Loucy (cell line): ENCODE data around the gene MYADML2.
A peak's percentile ranks its signal among the peaks of the same experiment; 100 is the strongest.

Source experiments
- H2AFZ ChIP-seq: fragments of 200-600 bp; sonication (generic); 2 replicates; pipeline ENCODE4 v1.6.0; 2016; ENCODE audit warnings: antibody characterized with exemption, mild to moderate bottlenecking, low read length, moderate library complexity
- H3F3A ChIP-seq: fragments of 200-600 bp; 2 replicates; pipeline ENCODE4 v1.6.0; 2016; ENCODE audit warnings: antibody characterized with exemption, low read depth, mild to moderate bottlenecking
- H3K27me3 ChIP-seq: fragments of 200-600 bp; sonication (generic); 2 replicates; pipeline ENCODE4 v1.6.1; 2014; ENCODE audit warnings: low read length, mild to moderate bottlenecking; ENCODE audit not compliant: insufficient read depth, poor library complexity, severe bottlenecking
- H3K36me3 ChIP-seq: fragments of 200-600 bp; sonication (generic); 2 replicates; pipeline ENCODE4 v1.6.1; 2016; ENCODE audit warnings: low read length; ENCODE audit not compliant: insufficient read depth
- H3K4me1 ChIP-seq: fragments of 200-600 bp; sonication (generic); 2 replicates; pipeline ENCODE4 v1.5.1; 2014; ENCODE audit warnings: low read length, mild to moderate bottlenecking; ENCODE audit not compliant: insufficient read depth, poor library complexity, severe bottlenecking
- H3K4me2 ChIP-seq: fragments of 200-600 bp; sonication (generic); 2 replicates; pipeline ENCODE4 v1.6.0; 2014; ENCODE audit warnings: antibody characterized with exemption, low read length, low read depth, mild to moderate bottlenecking; ENCODE audit not compliant: poor library complexity, severe bottlenecking
- H3K4me3 ChIP-seq: fragments of 200-600 bp; sonication (generic); 2 replicates; pipeline ENCODE4 v1.5.1; 2014; ENCODE audit warnings: low read length, mild to moderate bottlenecking, mixed read lengths; ENCODE audit not compliant: poor library complexity, severe bottlenecking
- H3K79me2 ChIP-seq: fragments of 200-600 bp; sonication (generic); 2 replicates; pipeline ENCODE4 v1.6.1; 2014; ENCODE audit warnings: low read length; ENCODE audit not compliant: insufficient read depth
- H3K9ac ChIP-seq: fragments of 200-600 bp; sonication (generic); 2 replicates; pipeline ENCODE4 v1.6.0; 2014; ENCODE audit warnings: mild to moderate bottlenecking, low read depth, low read length, moderate library complexity; ENCODE audit not compliant: poor library complexity, severe bottlenecking
- H3K9me2 ChIP-seq: fragments of 200-600 bp; sonication (generic); replicated peaks from 2 replicates; pipeline ENCODE4 v1.6.1; 2016; ENCODE audit warnings: low read depth, low read length, mixed read lengths
- H3K9me3 ChIP-seq: fragments of 200-600 bp; sonication (generic); 2 replicates; pipeline ENCODE4 v1.6.1; 2014; ENCODE audit warnings: mild to moderate bottlenecking, antibody characterized with exemption, low read length, low read depth; ENCODE audit not compliant: insufficient read depth
- H4K20me1 ChIP-seq: fragments of 200-600 bp; sonication (generic); 2 replicates; pipeline ENCODE4 v1.6.0; 2014; ENCODE audit warnings: antibody characterized with exemption, low read length, mild to moderate bottlenecking; ENCODE audit not compliant: insufficient read depth, poor library complexity, severe bottlenecking
- EZH2phosphoT487 ChIP-seq: fragments of 200-600 bp; IDR thresholded peaks from 2 replicates; pipeline ENCODE4 v1.6.1; 2018; ENCODE audit warnings: antibody characterized with exemption, mild to moderate bottlenecking, moderate library complexity, borderline replicate concordance
- TF ChIP-seq, protein P1 (sequence below): fragments of 200-600 bp; sonication (generic); conservative IDR thresholded peaks from 2 replicates; pipeline ENCODE4 v1.5.1; 2014; ENCODE audit warnings: mild to moderate bottlenecking, antibody characterized with exemption, low read length

Gene MYADML2

GRCh38 chr17:81940538-81941483 is 6.2 kb downstream of the MYADML2 start:
- H3F3A ChIP-seq, result no peaks in the 10 kb centered on the region
- no peak overlapping the region for H3K9ac ChIP-seq
- no peaks in the 10 kb centered on the region for H3K27me3 ChIP-seq
- no peak overlapping the region for H2AFZ ChIP-seq
- TF ChIP-seq, protein P1, sequence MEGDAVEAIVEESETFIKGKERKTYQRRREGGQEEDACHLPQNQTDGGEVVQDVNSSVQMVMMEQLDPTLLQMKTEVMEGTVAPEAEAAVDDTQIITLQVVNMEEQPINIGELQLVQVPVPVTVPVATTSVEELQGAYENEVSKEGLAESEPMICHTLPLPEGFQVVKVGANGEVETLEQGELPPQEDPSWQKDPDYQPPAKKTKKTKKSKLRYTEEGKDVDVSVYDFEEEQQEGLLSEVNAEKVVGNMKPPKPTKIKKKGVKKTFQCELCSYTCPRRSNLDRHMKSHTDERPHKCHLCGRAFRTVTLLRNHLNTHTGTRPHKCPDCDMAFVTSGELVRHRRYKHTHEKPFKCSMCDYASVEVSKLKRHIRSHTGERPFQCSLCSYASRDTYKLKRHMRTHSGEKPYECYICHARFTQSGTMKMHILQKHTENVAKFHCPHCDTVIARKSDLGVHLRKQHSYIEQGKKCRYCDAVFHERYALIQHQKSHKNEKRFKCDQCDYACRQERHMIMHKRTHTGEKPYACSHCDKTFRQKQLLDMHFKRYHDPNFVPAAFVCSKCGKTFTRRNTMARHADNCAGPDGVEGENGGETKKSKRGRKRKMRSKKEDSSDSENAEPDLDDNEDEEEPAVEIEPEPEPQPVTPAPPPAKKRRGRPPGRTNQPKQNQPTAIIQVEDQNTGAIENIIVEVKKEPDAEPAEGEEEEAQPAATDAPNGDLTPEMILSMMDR, result no peak
- TF ChIP-seq EZH2phosphoT487, result no peak
- no peaks in the 10 kb centered on the region for H3K9me3 ChIP-seq
- H3K9me2 ChIP-seq, result no peaks in the 10 kb centered on the region
- no peak overlapping the region for H3K4me2 ChIP-seq
- peaks cover 10% of the 10 kb centered on the region for H3K4me1 ChIP-seq
- H3K4me3 ChIP-seq, result no peak overlapping the region
- no peaks in the 10 kb centered on the region for H4K20me1 ChIP-seq
- no peaks in the 10 kb centered on the region for H3K36me3 ChIP-seq
- H3K79me2 ChIP-seq, result peaks cover 6% of the 10 kb centered on the region; the same call in 1 of the 2 replicates

- H3K9ac ChIP-seq, result peak overlapping the region; percentile 38
- H4K20me1 ChIP-seq, result no peaks in the 10 kb centered on the region
- H3K4me3 ChIP-seq, result no peak overlapping the region
- no peaks in the 10 kb centered on the region for H3K27me3 ChIP-seq
- no peaks in the 10 kb centered on the region for H3K9me3 ChIP-seq
- TF ChIP-seq, protein P1, result no peak
- no peak for TF ChIP-seq EZH2phosphoT487
- H3F3A ChIP-seq, result no peaks in the 10 kb centered on the region
- peaks cover 6% of the 10 kb centered on the region; the same call in 1 of the 2 replicates for H3K79me2 ChIP-seq
- no peak overlapping the region for H2AFZ ChIP-seq
- H3K9me2 ChIP-seq, result no peaks in the 10 kb centered on the region
- peak overlapping the region; percentile 69 for H3K4me2 ChIP-seq
- no peaks in the 10 kb centered on the region for H3K36me3 ChIP-seq
- peaks cover 10% of the 10 kb centered on the region for H3K4me1 ChIP-seq
Measured at GRCh38 chr17:81939881-81940385, 7.1 kb downstream of the MYADML2 start.

- Histone ChIP-seq H2AFZ (0 out of 2 replicates have a peak overlapping the region, but pooled peaks have one; percentile 15), H3K9me3 (no peaks in the 10 kb centered on the region), H3K27me3 (no peaks in the 10 kb centered on the region), H3K9me2 (no peaks in the 10 kb centered on the region), H3F3A (no peaks in the 10 kb centered on the region), H3K79me2 (peaks cover 6% of the 10 kb centered on the region; the same call in 1 of the 2 replicates), H3K9ac (peak overlapping the region; percentile 38), H3K4me3 (peak overlapping the region; percentile 40), H3K4me1 (peaks cover 10% of the 10 kb centered on the region), H3K36me3 (no peaks in the 10 kb centered on the region), H4K20me1 (no peaks in the 10 kb centered on the region), H3K4me2 (peak overlapping the region; percentile 69)
- TF ChIP-seq EZH2phosphoT487, result no peak
- TF ChIP-seq, protein P1, result no peak
Measured at GRCh38 chr17:81939218-81939617, 7.8 kb downstream of the MYADML2 start.
